ENCODE data around the gene C10orf105. TPM values are rescaled to one million over a fixed set of nuclear protein-coding genes. Genes with fewer than 3 reads are reported as not detected.

C10orf105 gene
- total RNA-seq, 1 experiment from 2014 or later = not detected

DNA sequence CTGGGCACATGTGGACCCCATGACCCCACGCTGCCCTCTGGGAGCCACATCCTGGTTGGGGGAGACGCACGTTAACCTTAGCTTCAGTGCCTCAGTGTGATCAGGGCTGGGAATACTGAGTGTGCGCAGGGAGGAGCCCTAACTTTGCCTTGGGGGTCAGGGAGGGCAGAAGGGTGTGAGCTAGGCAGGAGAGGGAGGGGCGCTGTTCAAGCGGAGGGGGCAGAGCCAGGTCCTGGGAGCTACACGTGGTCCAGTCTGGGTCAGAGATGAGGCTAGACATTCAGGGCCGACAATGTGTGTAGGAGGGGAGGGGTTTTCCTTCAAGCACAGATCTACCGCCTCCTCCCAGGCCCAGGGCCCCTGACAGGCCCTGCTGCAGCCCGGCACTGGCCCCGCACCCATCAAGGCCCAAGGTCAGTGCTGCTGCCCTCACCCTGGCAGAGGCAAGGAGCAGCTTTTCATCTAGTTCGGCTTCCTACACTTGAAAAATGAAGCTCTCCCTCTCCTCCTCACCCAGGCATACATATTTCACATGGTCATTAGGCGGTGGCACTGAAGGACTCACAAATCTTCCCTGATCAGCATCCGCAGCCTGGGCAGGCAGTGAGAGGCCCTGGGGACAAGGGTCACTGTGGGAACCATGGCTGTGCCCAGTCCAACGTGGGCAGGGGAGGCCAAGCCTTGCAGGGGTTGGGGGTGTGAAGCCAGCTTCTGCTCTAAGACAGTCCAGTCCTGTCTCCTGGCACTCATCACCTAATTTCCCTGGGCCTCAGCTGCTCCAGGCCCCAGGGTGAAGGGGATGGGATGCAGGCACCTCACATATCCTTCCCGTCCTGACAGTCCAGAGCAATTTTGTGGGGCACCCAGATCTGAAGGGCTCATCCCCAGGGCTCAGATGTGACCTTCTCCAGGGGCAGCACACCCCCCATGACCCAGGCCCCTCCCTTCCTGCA lies 47.3 kb downstream of the C10orf105 start:
- no peaks in the 10 kb centered on the region for H3K36me3 ChIP-seq (ENCODE audit: low read depth, low read length)
- H3K9me3 ChIP-seq (ENCODE audit: low read length) = no peaks in the 10 kb centered on the region
- no peaks in the 10 kb centered on the region for H4K20me1 ChIP-seq (ENCODE audit: low read length)
- no peak overlapping the region for H3K4me2 ChIP-seq (ENCODE audit: low read length)
- TF ChIP-seq EZH2 (IDR thresholded peaks at IDR 0.05; ENCODE audit: low read length, unreplicated experiment) (no peak), EZH2phosphoT487 (IDR thresholded peaks at IDR 0.05; ENCODE audit: borderline replicate concordance, low read length) (no peak)
- TF ChIP-seq, protein P1, sequence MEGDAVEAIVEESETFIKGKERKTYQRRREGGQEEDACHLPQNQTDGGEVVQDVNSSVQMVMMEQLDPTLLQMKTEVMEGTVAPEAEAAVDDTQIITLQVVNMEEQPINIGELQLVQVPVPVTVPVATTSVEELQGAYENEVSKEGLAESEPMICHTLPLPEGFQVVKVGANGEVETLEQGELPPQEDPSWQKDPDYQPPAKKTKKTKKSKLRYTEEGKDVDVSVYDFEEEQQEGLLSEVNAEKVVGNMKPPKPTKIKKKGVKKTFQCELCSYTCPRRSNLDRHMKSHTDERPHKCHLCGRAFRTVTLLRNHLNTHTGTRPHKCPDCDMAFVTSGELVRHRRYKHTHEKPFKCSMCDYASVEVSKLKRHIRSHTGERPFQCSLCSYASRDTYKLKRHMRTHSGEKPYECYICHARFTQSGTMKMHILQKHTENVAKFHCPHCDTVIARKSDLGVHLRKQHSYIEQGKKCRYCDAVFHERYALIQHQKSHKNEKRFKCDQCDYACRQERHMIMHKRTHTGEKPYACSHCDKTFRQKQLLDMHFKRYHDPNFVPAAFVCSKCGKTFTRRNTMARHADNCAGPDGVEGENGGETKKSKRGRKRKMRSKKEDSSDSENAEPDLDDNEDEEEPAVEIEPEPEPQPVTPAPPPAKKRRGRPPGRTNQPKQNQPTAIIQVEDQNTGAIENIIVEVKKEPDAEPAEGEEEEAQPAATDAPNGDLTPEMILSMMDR (conservative IDR thresholded peaks at IDR 0.05; ENCODE audit: low read depth, low read length) = no peak
- BruUV-seq (replicated peaks) = no TSS peak
- ChIA-PET CTCF (no interaction called here), POLR2A (ENCODE audit: unreplicated experiment) (no interaction called here)
- H3K9me2 ChIP-seq (replicated peaks; ENCODE audit: low read length) = no peaks in the 10 kb centered on the region
- no peaks in the 10 kb centered on the region for H3F3A ChIP-seq (ENCODE audit: low read length, unreplicated experiment)
- H3K9ac ChIP-seq (ENCODE audit: low read length) = no peak overlapping the region
- DNase-seq = no peak
- H2AFZ ChIP-seq (ENCODE audit: low read length) = no peak overlapping the region
- peaks cover 2% of the 10 kb centered on the region; the same call in 1 of the 2 replicates for H3K27me3 ChIP-seq (ENCODE audit: low read length)
- H3K27ac ChIP-seq (ENCODE audit: low read length) = no peak overlapping the region
- no peaks in the 10 kb centered on the region for H3K4me1 ChIP-seq (ENCODE audit: insufficient read depth, low read length)
- H3K79me2 ChIP-seq (ENCODE audit: low read length) = no peaks in the 10 kb centered on the region
- no peak for ATAC-seq
- no peak overlapping the region for H3K4me3 ChIP-seq (ENCODE audit: low read length)
- intact Hi-C loops (cut with micrococcal nuclease) = no loop called here

DNA sequence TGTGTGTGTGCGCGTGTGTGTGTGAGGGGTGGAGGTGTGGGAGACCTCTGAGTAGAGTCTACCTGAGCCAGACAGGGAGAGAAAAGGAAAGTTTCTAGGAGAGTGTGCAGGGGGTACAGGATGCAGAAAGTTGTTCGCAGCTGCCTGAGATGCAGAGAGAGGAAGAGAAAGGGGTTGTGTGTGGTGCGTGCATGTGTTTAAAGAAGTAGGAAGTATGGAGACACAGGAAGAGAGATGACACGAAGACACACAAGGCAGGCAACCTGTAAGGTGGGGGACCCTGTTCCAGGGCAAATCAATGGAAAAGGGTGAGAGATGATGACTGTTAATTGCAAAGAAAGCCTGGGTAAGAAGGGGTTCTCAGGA lies 52.2 kb downstream of the C10orf105 start:
- BruUV-seq (replicated peaks) = no TSS peak
- no peak for DNase-seq
- no peak for ATAC-seq
- CTCF ChIA-PET = no interaction called here
- POLR2A ChIA-PET (ENCODE audit: unreplicated experiment) = no interaction called here
- H4K20me1 ChIP-seq (ENCODE audit: low read length) = no peaks in the 10 kb centered on the region
- H3K9ac ChIP-seq (ENCODE audit: low read length) = no peak overlapping the region
- intact Hi-C loops (cut with micrococcal nuclease) = no loop called here
- no peaks in the 10 kb centered on the region for H3F3A ChIP-seq (ENCODE audit: low read length, unreplicated experiment)
- no peak overlapping the region for H3K4me3 ChIP-seq (ENCODE audit: low read length)
- no peaks in the 10 kb centered on the region for H3K9me3 ChIP-seq (ENCODE audit: low read length)
- TF ChIP-seq EZH2 (IDR thresholded peaks at IDR 0.05; ENCODE audit: low read length, unreplicated experiment) = no peak
- TF ChIP-seq EZH2phosphoT487 (IDR thresholded peaks at IDR 0.05; ENCODE audit: borderline replicate concordance, low read length) = no peak
- TF ChIP-seq, protein P1 (conservative IDR thresholded peaks at IDR 0.05; ENCODE audit: low read depth, low read length) = no peak
- no peaks in the 10 kb centered on the region for H3K4me1 ChIP-seq (ENCODE audit: insufficient read depth, low read length)
- H2AFZ ChIP-seq (ENCODE audit: low read length) = no peak overlapping the region
- H3K36me3 ChIP-seq (ENCODE audit: low read depth, low read length) = no peaks in the 10 kb centered on the region
- H3K79me2 ChIP-seq (ENCODE audit: low read length) = no peaks in the 10 kb centered on the region
- H3K9me2 ChIP-seq (replicated peaks; ENCODE audit: low read length) = no peaks in the 10 kb centered on the region
- H3K27ac ChIP-seq (ENCODE audit: low read length) = no peak overlapping the region
- H3K4me2 ChIP-seq (ENCODE audit: low read length) = no peak overlapping the region
- H3K27me3 ChIP-seq (ENCODE audit: low read length) = no peaks in the 10 kb centered on the region

All from PC-3 (cell line).